HPDE6-E6E7 (cell line): ENCODE data around the gene LYPD4.
"Not testable (repeated sequence)": the region's sequence is repeated elsewhere in the genome, so short reads cannot be mapped to it uniquely, and the experiment has no call there.

Source experiments
- DNase-seq: peaks from one replicate; pipeline ENCODE4 v3.0.0; 2011; ENCODE audit warnings: missing footprints; ENCODE audit errors: extremely low spot score

Gene LYPD4

DNA sequence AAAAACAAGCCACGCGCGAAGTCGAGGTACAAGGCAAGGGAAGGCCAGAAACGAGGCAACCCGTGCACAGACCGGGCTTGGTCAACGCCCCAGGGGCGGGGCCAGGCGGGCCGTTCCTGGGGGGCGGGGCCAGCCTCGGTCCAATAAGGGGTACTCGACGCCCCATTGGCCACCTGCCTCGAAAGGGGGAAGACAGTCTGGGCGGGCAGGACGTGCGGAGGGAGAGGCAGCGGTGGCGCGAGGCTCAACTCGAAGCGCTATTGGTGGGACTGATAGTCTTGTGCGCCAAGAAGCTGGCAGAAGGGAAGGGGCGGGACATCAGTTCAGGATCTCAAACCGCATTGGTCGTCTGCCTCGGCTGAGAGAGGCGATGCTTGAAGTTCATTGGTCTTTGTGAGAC is at the start of gene LYPD4:
TSS of gene LYPD4 (minus strand) at position 83 of the 400 bp plus-strand sequence. CDS start 5,398 bp downstream, outside the sequence.
- DNase-seq, result no peak

DNA sequence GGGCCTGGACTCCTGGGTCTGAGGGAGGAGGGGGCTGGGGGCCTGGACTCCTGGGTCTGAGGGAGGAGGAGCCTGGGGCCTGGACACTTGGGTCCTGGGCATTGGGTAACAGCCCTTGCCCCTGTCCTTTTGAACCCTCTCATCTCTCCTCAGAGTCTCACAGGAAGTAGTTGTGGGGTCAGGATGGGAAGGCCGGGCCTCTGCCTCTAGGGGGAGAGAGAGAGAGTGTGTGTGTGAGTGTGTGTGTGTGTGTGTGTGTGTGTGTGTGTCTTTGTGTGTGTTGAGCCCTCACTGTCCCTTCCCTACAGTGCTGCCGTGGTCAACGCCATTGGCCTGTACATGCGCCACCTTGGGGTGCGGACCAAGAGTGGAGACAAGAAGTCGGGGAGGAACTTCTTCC is 49.4 kb upstream of the LYPD4 start:
- DNase-seq, result no peak

DNA sequence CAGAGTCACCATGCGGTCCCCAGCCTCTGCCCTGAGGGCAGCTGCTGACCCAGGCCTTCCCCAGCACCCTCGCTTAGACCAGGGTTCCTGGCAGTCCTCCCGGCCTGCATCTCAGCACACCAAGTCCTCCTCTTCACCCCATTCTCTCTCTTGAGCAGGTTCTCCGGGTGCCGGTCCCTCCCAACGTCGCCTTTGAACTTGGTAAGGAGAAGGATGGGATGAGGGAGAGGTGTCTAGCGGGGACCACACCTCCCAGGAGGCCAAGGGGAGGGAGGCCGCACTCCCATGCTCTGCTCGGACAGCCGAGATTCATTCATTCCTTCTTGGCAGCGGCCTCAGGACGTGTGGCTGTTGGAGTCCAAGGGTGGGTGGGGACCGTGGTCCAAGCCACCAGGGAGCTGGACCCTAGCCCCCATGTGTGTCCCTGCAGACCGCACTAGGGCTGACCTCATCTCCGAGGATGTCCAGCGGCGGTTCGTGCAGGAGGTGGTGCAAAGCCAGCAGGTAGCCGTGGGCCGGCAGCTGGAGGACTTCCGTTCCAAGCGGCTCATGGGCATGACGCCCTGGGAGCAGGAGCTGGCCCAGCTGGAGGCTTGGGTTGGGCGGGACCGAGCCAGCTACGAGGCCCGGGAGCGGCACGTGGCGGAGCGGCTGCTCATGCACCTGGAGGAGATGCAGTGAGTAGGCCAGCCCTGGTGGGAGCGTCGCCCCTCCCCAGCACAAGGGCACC is 47.9 kb upstream of the LYPD4 start:
- DNase-seq, result no peak

DNA sequence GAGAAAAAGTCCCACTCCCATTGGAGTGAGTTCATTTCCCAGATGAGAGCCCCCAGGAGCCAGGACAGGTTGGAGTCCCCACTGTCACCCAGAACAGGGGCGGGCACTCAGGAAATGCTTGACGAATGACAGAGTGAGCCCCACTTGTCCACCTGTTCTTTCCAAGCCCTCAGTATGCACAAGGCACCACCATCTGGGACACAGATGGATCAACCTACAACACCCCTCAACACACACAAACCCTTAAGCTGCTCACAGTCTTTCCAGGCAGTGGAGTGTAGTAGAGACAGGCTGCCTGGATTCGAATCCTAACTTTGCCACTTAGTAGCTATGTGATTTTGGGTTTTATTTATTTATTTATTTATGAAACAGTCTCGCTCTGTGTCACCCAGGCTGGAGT is 46.5 kb upstream of the LYPD4 start:
- DNase-seq, result no peak

DNA sequence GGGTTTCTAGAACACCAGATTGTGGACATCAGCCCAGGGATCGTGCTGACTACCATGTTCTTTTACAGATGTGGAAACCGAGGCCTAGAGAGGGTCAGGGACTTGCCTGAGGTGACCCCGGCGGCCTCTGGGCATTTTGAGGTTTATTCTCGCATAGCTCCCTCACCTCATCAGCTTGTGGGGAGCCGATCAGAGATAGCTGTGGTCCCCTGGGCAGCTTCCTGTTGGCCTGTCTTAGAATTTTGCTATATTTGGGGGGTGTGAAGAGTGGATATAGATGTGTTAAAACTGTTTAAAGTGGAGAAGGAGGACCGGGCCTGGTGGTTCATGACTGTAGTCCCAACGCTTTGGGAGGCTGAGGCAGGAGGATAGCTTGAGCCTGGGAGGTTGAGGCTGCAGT is 45.4 kb upstream of the LYPD4 start:
- no peak for DNase-seq

GRCh38 chr19:41888926-41889325 is 44.4 kb upstream of the LYPD4 start:
- no peak for DNase-seq

DNA sequence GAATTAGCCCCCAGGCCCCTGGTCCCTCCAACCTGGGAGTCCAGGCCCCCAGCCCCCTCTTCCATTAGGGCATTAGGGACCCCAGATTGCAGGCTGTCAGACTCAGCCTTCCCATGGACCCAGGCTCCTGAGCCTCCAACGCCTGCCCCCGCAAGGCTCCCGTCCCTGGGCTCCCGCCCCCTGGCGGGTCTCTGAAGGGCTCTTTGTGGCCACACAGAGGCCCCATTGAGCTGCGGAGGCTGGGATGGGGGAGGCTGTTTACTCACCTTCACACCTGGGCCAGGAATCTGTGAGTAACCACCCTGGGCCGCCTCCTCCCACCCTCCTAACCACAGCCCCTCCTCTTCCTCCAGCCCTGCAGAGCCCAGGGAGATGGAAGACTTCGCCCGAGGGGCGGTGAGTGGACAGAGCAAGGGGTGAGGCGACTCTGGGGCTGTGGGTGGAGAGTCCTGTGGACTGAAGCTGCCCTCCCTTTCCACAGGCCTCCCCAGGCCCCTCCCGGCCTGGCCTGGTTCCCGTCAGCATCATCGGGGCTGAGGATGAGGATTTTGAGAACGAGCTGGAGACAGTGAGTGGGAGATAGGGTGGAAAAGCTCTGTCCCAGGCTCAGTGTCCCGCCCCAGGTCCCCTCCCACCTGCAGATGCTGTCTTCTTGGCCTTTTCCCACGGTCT is 43.4 kb upstream of the LYPD4 start:
- peak; percentile 95 for DNase-seq

- DNase-seq, result no peak
Observed at GRCh38 chr19:41886761-41887710, 42.6 kb upstream of the LYPD4 start.

- DNase-seq, result peak; percentile 96
Observed at GRCh38 chr19:41883821-41884733, 39.6 kb upstream of the LYPD4 start.

DNA sequence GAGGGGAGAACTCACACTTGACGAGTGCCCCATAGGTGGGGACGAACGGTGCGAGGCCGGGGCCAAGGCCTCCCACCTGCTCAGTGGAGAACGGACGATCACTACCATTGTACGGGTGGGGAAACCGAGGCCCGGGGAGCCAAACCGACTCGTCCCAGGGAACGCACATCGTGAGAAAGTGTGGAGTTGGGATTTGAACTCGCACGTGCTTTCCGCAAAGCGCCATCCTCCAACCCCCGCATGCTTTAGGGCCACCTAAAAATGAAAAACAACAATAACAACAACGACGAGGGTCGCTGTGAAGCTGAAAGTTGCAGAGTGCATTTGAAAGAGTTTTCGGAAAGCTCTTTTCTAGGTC is 39.0 kb upstream of the LYPD4 start:
- DNase-seq, result no peak

DNA sequence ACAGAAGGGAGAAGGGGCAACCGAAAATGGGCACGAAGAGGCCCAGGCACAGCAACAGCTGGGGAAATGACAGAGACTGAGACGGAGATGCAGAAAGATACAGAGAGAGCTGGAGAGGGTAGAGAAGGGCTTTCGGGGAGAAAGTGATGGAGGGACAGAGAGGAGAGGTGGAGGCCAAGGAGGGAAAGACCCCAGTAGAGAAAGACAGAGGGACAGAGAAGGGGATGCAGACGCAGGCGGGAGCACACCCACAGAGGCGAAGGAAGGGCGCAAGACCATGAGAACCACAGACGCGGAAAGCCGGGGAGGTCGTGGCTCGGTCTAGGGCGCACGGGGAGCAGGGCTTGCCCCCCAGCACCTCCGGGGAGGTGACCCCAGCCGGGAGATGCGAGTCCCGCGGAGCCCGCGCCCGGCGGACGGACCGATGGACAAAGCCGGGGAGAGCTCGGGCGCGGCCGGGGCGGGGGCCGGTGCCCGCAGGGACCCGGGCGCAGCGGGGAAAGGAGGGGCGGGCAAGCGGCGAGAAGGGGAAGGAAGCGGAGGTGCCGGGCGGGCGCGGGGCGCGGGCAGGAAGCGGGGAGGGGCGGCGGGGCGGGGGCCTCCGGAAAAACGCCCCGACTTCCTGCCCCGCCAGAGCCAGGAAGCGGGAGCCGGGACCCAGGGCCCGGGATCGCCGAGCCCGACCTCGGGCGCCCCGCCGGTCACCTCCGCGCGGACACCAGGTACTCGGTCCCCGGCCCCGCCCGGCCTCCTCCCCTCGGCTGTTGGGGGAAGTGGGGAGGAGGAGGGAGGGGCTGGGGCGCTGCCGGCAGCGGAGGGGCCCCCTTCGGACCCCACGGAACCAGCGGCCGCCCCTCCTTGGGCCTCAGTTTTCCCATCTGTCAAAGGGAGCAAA is 38.3 kb upstream of the LYPD4 start, which contains the start of gene ARHGEF1:
TSS of gene ARHGEF1 (plus strand) at position 617 of the 895 bp plus-strand sequence. CDS start 4,899 bp downstream, outside the sequence.
- no peak for DNase-seq

DNA sequence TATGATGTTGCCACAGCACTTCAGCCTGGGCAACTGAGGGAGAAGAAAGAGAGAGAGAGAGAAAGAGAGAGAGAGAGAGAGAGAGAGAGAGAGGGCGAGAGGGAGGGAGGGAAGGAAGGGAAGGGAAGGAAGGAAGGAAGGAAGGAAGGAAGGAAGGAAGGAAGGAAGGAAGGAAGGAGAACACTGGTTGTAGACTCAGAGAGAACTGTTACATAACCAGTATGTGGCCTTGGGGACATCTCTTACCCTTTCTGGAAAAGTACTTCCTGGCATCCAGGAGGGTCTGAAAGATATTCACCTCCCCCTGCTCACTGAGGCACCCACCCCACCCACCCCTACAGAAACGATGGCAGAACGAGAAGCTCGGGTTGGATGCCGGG is 35.8 kb upstream of the LYPD4 start:
- no peak for DNase-seq

DNA sequence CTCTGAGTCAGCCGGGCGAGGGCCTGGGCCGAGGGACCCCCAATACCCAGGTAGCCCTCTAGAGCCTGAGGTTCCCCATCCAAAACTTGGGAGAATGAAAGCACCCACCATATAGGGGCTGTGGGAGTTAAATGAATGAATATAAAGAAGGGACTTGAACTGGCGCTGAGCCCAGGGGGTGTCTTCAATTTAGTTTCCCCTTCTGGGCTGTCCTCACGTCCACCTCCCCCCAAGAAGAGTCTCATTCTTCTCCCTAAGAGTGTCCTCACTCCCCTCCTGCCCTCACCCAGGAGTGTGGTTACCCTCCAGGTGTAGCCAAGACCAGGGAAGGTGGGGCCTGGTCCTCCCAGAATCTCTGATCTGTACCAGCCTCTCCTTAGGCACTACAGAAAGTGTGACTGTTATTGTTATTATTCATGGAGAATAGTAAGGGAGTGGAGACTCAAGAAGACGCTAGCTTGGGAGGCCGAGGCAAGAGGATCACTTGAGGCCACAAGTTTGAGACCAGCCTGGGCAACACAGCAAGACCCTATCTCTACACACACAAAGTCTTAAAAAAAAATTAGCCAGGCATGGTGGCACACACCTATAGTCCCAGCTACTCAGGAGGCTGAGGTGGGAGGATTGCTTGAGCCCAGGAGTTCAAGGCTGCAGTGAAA is 35.3 kb upstream of the LYPD4 start:
- DNase-seq, result no peak

GRCh38 chr19:41879080-41879479 is 34.6 kb upstream of the LYPD4 start:
- no peak for DNase-seq

GRCh38 chr19:41877916-41878905 is 33.7 kb upstream of the LYPD4 start:
- DNase-seq, result no peak

- no peak for DNase-seq
Observed at GRCh38 chr19:41876847-41877832, 32.7 kb upstream of the LYPD4 start, which contains the start of gene CD79A. TSS of gene CD79A (plus strand) at chr19:41877279. CDS start at chr19:41877305, 26 bp downstream.

- not testable (repeated sequence) for DNase-seq
Observed at GRCh38 chr19:41875973-41876372, 31.5 kb upstream of the LYPD4 start.
